C1 segment of cervical spinal cord (tissue), 14 donors: ENCODE measurements around the gene ZNF860.

Experiments used
- DNase-seq, 14 donors: peaks; one replicate each; lab custom pipeline; 2025; lab: John Stamatoyannopoulos, UW

The ZNF860 gene

DNA sequence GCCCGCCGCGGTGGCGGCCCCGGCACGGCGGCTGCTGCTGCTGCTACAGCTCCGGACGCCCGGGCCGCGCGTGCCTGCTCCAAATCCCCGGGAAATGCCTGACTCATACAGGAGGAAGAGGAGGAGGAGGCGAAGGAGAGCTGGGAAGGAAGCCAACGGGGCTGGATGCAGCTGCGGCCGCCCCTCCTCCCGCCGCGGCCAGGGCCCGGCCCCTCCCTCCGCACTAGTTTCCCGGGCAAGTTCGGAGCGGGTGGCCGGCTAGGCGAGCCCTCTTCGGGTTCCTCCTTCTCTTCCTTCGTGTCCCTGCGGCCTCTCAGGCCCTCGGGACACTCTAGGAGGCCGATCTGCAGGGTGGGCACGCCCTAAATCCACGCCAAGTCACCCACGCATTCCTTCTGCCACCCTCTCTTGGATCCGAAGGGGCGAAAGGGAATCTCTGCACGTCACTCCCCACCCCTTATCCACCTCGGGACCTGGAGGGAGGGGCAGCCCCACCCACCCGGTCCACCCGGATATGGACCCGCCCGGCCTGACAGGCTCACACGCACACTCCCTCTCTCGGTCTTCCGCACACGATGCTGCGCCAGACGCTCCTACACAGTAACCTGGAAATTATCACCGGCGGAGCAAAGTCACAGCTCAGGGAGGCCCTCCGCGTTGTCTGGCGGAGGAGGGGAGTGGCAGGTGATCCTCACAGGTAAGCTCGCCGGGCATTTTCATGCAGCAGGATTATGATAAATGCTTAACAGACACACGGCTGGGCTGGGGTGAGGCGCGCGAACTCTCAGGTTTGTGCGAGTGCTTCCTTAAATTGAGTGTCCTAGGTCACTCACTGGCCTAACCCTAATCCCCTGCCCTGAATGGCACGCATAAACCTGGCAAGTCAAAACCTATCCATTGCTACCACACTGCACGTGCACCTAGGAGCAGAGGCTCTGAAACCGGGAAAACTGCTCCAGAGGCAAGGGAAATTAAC, at the start of gene ZNF860, which contains the start of gene OSBPL10:
Gene ZNF860 (plus strand): TSS at position 545 of the 976 bp plus-strand sequence. CDS start 7,330 bp downstream, outside the sequence.
Gene OSBPL10 (minus strand): TSS at position 57 of the 976 bp plus-strand sequence. CDS start 83 bp downstream, outside the sequence.
- peak in 13 of 14 donors; percentile 2 to 73 (median 27) for DNase-seq

DNA sequence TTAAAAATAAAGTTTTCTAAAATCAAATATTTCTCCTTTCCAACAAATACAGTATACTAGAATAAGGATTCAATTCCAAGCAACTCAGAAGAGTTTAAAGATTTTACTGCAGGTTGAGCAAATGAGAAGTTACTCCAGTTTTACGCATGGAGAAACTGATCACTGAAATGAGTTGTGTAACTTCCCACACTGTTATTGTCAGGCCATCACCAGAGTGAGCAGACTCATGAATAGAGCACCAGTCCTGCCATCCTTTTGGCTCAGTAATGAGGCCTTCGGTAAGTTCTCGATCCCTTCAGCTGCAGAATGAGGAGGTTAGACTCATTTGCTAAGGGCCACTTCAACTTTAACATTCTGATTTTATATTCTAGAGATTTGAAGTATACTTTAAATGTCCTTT, 48.6 kb upstream of the ZNF860 start:
- DNase-seq, result no peak

DNA sequence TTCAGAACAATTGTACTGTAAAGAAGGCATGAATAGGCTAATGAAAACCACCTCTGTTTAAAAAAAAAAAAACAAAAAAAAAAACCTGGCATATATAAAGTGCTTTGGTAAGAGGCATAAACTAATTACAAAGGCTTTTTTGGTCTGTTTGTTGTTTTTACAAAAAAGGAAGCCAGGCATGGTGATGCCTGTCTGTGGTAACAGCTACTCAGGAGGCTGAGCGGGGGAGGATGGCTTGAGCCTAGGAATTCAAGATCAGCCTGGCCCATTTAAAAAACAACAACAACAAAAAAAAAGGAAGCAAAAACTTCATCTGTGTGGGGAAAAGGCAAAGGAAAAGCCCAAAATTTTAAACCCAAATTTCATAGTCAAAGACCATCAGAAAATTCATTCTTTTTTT, 47.5 kb upstream of the ZNF860 start:
- DNase-seq, result no peak

DNA sequence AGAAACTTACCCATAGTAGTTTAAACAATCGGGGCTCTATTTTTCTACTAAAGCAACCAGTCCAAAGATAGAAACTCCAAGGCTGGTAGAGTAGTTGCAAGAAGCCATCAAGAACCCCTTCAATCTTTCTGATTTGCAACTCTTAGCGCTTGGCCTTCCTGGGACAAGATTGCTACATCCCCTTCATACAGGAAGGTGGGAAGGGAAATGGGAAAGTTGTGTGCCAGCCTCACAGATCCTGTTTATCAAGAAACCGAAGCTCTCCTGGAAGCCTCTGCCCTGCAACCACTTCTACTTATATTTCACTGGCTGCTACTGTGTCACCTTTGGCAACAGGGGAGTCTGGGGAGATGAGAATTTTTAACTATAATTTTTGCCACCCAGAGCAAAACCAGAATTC, 46.7 kb upstream of the ZNF860 start:
- DNase-seq, result no peak

DNA sequence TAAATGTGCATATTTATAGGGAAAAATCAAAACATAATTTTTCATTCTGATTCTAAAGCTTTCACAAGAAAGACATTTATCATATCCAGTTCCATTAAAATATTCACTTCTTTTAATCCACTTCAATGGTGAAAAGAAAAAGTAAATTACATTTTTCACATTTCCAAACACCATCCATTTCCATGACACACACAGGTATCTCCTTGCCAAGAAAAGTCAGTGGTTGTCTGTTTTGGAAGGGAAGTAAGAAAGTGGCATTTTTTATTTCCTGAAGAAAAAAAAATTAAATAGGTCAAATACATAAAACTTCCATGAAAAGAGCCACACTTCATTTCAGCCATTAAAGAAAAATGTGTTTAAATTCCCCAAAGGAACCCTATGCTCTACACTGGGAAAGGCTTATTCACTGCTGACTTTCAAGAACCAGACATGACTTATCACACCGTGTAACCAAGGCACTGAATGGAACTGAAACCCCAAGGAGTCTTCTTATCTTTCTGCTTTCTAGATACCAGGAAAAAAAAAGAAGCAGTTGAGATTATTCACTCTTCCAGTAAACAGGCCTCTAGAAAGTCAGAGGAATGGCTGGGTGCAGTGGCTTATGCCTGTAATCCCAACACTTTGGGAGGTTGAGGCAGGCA, 45.0 kb upstream of the ZNF860 start:
- DNase-seq, result no peak

DNA sequence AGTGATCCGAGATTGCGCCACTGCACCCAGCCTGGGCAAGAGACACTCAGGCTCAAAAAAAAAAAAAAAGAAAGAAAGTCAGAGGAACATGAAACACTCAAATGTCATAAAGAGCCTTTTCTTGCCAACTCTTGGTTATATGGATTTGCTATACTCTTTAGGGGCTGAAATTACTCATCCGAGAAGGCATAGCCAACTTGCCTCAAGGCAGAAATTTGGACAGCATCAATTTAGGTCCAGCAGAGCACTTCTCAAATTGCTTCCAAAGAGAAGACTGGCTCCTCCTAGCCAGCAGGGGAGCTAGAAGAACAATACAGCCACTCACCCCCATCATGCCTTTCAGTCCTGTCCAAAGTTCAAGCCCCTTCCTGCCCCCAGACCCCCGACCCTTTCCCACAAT, 44.3 kb upstream of the ZNF860 start:
- no peak for DNase-seq

DNA sequence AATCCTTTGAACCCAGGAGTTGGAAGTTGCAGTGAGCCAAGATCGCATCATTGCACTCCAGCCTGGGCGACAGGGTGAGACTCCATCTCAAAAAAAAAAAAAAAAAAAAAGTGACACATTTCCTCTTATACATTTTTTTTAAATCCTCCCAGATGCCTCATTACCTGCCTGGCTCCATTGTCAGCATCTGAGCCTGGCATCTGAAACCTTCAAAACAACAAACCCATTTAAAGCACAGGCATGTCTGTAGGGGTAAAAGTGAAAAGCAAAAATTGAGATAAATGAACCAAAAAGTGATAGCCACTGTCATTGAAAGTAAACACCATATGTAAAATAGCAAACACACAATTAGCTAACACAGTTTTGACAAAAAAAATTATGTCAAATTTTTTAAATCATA, 39.1 kb upstream of the ZNF860 start:
- DNase-seq, result no peak

DNA sequence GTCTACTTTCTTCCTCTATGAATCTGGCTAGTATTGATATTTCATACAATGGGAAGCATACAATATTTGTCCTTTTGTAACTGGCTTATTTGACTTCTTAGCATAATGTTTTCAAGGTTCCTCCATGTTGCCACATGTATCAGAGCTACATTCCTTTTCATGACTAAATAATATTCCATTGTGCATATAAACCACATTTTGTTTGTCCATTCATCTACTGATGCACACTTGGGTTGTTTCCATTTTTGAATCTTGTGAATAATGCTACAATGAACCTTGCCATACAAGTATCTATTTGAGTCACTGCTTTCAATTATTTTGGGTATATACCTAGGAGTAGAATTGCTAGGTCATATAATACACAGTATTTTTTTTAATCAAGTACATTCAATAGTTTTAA, 38.5 kb upstream of the ZNF860 start:
- no peak for DNase-seq

DNA sequence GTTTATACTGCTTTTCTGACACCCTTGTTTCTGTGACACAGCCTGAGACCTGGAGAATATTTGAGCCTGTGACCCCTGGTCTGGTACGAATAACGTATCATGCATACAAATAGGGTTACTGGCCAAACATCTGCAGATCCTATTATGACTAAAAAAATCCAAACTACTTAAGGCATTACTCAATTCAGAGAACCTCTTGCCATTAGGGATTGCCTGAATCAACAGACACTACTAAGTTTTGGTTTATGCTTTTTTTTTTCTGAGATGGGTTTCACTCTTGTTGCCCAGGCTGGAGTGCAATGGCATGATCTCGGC, 35.9 kb upstream of the ZNF860 start:
- DNase-seq, result no peak

DNA sequence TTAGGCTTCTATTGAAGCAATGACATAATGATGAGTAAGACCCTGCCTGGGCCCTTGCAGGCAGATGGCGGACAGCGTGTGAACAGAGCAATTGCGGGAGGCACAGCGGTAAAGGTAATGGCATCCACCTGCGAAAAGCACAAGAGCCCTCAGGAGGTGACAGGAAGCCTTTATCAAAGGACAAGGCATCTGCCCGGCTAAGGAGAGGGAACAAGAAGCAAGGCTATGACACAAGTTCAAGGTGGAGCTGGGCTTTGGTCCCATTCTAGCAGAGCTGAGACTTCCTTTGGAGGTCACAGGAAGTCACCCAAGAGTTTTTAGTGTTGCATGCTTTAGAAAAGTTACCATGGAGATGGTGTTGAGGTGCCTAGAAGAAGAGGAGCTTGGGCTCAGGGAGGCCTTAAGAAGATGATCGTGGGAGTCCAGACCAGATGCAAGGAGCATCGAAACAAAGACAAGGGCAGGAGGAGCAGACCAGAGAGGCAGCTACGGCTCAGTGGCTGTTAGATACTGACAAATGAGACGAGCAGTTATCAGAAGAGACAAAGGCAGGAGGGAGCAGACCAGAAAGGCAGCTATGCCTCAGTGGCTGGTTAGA, 35.0 kb upstream of the ZNF860 start:
- no peak for DNase-seq

DNA sequence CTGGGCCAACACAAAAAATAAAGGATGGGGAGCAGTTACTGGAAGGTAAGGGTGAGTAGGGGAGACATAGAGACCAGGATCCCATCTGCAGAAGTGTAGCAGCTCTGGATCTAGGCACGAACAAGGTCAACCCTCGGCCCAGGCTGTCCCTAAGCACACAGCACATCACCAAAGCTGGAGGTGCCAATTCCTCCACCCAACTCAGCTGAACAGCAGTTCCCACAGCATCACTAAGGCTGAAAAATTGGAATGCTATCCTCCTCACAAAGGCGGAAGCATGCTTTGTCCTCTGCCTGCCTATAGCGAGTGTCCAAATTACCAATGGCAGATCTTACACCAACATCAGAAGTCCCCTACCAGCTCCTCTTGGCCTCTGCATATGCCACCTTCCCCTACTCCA, 34.4 kb upstream of the ZNF860 start:
- no peak for DNase-seq

DNA sequence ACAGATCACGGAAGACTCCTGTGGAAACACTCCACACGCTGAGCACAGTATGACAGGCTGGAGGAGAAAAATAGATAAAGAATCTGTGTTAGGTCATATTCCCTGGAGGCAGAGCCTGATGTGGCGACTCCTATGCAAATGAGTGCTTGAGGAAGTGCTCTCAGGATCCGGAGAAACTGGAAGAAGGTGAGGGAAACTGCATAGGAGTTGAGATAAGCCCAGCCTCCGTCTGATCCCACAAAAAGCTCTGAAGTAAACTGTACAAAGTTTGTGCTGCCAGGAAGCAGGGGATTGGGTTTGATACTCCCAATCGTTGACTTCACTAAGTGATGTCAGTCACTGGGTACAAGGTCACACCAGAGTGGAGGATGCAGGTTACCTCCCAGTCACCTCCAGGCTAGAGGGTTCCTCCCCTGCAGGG, 33.9 kb upstream of the ZNF860 start:
- no peak for DNase-seq

DNA sequence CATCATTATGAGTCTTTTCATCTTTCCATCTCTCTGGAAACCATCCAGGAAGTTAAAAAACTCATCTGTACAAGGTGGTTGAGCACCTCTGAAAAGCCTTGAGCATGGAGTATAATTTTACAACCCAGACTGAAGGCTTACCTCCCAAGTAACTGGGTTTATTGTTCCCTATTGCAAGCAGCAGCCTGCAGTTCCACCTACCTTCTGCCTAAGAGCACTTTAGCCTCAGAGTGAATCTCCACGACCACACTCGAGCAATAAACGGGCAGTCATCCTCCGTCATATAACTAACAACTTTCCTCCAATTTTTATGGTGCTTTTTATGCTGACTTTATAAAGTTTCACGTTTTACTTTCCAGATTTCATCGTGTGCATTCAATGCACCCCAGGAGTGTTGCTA, 33.3 kb upstream of the ZNF860 start:
- no peak for DNase-seq

DNA sequence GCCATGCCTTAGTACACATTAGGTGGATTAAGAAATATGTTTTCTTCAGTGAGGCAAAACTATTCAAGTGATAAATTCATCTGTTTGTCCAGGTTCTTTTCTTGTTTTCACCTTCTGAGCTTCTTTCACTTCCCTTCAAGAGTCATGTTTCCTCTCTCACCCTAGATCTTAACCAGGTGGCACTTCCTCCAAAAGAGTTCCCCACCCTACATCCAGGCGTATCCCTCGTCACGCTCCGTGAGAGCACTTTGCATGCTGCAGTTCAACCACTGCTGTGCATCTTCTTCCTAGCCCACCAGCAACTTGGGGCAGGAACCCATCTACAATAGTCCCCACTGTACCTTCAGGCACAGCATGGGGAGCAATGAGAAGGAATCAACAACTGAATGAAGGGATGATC, 29.3 kb upstream of the ZNF860 start:
- DNase-seq, result no peak

DNA sequence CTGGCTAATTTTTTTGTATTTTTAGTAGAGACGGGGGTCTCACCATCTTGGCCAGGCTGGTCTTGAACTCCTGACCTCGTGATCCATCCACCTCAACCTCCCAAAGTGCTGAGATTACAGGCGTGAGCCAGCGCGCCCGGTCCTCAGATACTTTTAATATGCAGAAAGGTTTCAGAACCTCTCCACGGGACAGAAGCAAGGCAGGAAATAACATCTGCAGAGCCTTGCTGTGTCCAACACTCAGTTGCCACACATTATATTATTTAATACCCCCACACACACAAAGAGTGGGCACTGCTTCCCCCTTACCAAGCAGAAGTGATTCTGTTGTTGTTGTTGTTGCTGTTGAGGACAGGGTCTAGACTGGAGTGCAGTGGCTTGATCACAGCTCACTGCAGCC, 28.5 kb upstream of the ZNF860 start:
- DNase-seq, result no peak

DNA sequence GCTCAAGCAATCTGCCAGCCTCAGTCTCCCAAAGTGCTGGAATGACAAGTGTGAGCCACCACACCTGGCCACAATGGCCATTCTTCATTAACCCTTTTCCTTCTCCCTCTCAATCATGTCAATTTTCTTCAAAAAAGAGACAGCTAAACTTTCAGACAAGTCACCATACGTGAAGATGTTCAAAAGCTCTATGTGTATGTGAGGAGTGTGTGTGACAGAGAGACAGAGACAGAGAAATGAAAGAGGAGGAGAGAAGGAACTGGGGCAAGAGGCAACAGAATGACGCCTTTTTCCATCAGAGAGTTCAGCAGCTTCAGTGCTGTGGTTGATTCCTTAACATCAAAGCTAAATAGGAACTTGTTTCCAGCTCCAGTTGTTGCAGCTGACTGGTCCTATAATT, 27.9 kb upstream of the ZNF860 start:
- DNase-seq, result no peak

DNA sequence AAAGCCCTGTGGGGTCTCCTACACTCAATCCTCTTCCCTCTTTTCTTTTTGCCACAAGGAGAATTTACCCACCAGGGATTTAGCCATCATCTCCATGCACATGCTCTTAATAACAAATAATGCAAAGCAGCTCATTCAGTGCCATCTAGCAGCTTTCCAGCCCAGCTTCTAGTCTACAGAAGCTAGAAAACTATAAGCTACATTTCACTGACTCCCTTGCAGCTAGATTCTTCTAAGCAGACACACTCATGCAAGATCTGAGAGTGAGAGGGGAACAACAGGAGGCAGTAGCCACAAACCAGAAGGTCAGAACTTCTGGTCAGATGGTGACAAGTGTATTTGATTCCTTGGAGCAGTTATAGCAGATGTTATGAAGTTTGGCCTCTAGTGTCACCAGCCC, 26.0 kb upstream of the ZNF860 start:
- DNase-seq, result no peak

DNA sequence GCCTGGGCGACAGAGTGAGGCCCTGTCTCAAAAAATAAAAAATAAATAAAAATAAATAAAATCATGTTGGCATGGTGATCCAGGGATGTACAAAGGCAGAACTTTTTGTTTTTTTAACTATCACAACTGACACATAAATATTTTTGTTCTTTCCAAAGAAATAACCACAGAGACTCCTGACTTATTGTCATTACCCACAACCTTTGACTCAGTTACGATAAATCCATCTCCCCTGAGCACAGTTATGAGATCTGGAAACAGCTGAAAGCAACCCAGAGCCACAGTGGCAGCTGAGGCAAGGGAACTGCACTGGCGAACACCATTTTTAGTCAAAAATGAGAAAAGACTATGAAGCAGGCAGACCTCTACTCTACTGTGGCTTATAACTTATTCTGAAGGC, 24.4 kb upstream of the ZNF860 start:
- DNase-seq, result no peak

DNA sequence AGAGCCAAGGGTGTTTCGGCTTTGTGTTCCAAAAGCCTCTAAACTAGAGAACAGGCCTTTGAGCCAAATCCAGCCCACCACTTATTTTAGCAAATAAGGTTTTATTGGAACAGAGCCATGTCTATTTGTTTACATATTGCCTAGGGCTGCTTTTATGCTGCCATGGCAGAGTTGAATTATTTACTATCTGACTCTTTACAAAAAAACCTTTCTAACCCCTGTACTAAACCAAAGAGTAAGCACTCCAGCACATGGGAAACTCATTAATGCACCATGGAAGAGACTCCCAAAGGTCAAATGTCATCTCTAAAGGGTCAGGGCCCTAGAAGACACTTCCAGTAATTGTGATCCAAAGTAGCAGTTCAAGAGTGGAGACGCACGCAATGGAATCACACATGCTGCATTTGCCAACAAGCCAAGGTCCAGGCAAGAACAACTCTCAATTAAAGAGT, 22.8 kb upstream of the ZNF860 start:
- no peak for DNase-seq

DNA sequence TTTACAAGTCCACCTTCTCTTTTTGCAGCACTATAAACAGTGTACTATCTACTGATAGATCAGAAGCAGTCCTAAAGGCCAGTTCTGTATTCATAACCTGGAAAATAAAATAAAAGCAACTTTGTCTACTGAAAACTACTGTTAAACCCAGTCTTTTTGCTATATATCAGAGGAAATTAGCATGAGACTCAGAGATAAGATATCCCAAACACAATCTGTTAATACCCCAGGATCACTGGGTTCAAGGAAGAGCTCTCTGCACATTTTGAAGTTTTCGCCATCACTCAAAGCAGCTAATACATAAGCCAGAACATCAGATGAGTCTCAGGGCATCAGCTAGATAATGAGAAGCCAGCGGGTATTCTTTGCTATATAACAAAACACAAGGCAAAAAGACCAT, 22.3 kb upstream of the ZNF860 start:
- no peak for DNase-seq

DNA sequence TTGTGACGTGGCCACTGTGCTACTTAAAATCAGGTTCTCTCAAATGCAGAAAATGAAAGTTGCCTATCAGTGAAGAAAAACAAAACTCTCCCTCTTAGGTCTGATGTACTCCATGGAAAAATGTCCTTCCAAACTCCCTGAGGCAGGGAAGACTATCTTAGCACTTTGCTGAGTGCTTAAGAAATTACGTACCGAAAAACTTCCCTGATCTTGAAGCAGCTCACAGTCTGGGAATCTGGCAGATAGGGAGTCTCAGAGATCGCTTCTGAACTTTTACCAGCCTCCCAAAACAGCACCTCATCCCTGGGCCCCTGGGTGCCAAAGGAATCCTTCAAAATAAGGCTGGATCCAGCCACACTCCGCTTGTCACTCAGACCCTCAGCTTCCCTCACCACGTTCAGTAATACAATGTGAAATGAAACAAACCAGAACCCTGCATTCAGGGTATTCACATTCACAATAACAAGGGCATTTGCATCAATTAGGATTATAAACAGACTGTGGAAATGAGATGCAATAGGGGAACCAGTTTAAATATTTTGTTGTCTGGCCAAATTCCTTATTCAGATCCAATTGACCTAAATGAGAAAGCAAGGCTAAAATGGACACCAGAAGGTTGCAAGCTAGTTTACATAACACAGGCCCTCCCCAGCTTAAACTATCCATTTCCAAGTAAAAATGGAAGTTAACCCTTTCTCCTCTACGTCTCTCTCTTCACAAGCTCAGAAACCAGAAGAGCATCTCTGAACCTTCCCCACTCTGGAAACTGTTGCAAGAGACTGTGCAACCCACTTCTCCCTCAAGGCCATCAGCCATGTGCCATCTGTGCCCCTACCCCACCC, 21.4 kb upstream of the ZNF860 start:
- DNase-seq, result no peak
